ENCODE results near the gene NAA15. TPM values are rescaled to one million over a fixed set of nuclear protein-coding genes. Genes with fewer than 3 reads are reported as not detected.

Gene NAA15
- total and polyA plus RNA-seq, 2 of the 8 experiments (the other 6 are each of a cell fraction or from before 2014, with no cell fraction given) = 9.7 to 124 TPM

DNA sequence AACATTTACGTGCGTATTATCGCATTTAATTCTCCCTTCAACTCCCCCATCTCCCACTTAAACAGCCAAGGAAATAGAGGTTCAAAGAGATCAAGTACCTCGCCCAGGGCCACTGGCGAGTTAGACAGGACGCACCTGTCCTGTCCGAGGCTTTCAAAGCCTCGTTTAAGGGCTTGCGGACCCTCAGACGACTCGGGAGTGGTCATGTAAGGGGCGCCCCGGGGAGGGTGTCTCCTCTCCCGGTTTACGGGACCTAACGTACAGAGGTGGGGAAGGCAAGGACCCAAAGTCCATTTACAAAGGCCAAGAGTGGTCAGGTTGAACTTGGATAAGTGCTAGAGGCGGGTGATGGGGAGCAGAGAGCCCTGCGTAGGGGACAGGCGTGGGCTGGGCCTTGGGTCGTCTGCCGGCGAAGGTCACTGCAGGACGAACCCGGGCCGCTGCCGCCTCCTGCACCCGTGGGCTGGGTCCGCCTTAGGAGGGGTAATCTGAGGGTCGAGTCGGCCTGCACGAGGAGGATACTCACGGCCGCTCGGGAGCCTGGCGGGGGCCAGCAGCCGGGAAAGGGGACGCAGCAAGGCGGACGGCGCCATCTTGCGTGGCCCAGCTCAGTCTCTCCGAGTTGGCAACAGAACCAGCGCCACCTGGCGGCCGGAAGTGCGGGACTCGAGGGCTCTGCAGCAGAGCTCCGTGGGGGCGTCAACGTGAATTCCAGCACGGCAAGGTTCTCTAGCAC, 5.9 kb upstream of the NAA15 start (continued):
- TF ChIP-seq EGR1 (IDR thresholded peaks at IDR 0.05; ENCODE audit: borderline replicate concordance, low read depth, low read length) (peak; percentile 80), CEBPB (IDR thresholded peaks at IDR 0.05; ENCODE audit: low read depth, low read length) (no peak), EZH2 (IDR thresholded peaks at IDR 0.05; ENCODE audit: low read depth, low read length, severe bottlenecking) (no peak), BACH1 (IDR thresholded peaks at IDR 0.05; ENCODE audit: low read length) (peak; percentile 82), SRF (IDR thresholded peaks at IDR 0.05; ENCODE audit: low read depth, low read length) (no peak), KDM4A (IDR thresholded peaks at IDR 0.05; ENCODE audit: low read depth, low read length, severe bottlenecking) (peak; percentile 86), POLR2A (IDR thresholded peaks at IDR 0.05; ENCODE audit: control extremely low read depth in 1 of 2, low read depth in 2 of 2, low read length in 2 of 2) (peak in 1 of 2 experiments; percentile 83; a peak in 2 of 3 replicates), EP300 (IDR thresholded peaks at IDR 0.05; ENCODE audit: borderline replicate concordance in 1 of 2, low read depth in 2 of 2, low read length in 2 of 2) (no peak), CREB1 (IDR thresholded peaks at IDR 0.05) (no peak), YY1 (IDR thresholded peaks at IDR 0.05; ENCODE audit: low read depth, low read length) (peak; percentile 98), KDM1A (IDR thresholded peaks at IDR 0.05; ENCODE audit: borderline replicate concordance, low read length) (no peak), TBP (IDR thresholded peaks at IDR 0.05; ENCODE audit: low read depth, low read length) (peak; percentile 81), TAF1 (IDR thresholded peaks at IDR 0.05; ENCODE audit: low read depth, low read length) (peak; percentile 96), POLR2AphosphoS5 (IDR thresholded peaks at IDR 0.05; ENCODE audit: low read depth, low read length) (peak; percentile 87), SIX5 (IDR thresholded peaks at IDR 0.05; ENCODE audit: low read depth, low read length) (no peak), TCF12 (IDR thresholded peaks at IDR 0.05; ENCODE audit: low read depth, low read length) (0 out of 2 replicates have a peak, but pooled peaks have one; percentile 25)
- TF ChIP-seq, protein P1, sequence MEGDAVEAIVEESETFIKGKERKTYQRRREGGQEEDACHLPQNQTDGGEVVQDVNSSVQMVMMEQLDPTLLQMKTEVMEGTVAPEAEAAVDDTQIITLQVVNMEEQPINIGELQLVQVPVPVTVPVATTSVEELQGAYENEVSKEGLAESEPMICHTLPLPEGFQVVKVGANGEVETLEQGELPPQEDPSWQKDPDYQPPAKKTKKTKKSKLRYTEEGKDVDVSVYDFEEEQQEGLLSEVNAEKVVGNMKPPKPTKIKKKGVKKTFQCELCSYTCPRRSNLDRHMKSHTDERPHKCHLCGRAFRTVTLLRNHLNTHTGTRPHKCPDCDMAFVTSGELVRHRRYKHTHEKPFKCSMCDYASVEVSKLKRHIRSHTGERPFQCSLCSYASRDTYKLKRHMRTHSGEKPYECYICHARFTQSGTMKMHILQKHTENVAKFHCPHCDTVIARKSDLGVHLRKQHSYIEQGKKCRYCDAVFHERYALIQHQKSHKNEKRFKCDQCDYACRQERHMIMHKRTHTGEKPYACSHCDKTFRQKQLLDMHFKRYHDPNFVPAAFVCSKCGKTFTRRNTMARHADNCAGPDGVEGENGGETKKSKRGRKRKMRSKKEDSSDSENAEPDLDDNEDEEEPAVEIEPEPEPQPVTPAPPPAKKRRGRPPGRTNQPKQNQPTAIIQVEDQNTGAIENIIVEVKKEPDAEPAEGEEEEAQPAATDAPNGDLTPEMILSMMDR (IDR thresholded peaks at IDR 0.05; ENCODE audit: control extremely low read depth in 1 of 3, insufficient read depth in 1 of 3, low read depth in 1 of 3, low read length in 3 of 3) = peak; percentile 96 to 98 (median 98)
- TF ChIP-seq, protein P2, sequence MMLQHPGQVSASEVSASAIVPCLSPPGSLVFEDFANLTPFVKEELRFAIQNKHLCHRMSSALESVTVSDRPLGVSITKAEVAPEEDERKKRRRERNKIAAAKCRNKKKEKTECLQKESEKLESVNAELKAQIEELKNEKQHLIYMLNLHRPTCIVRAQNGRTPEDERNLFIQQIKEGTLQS (IDR thresholded peaks at IDR 0.05; ENCODE audit: insufficient read depth, low read depth, low read length) = no peak

Measured in H1 (cell line).